WTC11 (cell line): ENCODE results near the gene MTHFD1L.

ENCODE experiments used
- FOXP1 ChIP-seq: sonication (generic); formaldehyde crosslinking; IDR thresholded peaks from 2 replicates; pipeline ENCODE4 v1.8.0; 2022; ENCODE audit warnings: missing genetic modification reagents, mild to moderate bottlenecking, moderate library complexity, borderline replicate concordance
- TF ChIP-seq, protein P1 (sequence below): sonication (generic); formaldehyde crosslinking; IDR thresholded peaks from 2 replicates; pipeline ENCODE4 v1.8.0; 2022; ENCODE audit warnings: mild to moderate bottlenecking, missing genetic modification reagents

DNA sequence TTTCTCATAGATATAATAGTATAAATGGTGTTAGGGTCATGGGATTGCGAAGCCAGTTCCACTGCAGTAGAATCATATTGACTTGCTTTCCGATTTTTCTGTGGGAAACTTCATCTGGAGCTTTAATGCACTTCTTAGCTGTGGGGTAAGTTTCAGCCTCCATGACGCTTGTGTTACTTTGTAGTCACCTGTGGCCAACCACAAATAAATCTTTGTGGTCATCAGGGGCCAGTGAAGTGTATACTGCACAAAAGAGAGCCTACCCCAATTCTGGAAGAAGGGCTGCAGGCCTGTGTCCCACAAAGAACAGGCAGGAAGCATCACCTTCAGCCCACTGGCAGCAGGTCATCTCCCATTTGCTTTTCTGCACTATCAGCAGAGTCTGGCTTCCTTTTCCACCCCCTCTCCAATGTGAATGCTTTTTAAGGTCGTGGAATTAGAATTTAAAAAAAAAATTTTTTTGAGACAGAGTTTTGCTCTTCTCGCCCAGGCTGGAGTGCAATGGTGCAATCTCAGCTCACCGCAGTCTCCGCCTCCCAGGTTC lies 32.0 kb downstream of the MTHFD1L start:
- TF ChIP-seq, protein P1, sequence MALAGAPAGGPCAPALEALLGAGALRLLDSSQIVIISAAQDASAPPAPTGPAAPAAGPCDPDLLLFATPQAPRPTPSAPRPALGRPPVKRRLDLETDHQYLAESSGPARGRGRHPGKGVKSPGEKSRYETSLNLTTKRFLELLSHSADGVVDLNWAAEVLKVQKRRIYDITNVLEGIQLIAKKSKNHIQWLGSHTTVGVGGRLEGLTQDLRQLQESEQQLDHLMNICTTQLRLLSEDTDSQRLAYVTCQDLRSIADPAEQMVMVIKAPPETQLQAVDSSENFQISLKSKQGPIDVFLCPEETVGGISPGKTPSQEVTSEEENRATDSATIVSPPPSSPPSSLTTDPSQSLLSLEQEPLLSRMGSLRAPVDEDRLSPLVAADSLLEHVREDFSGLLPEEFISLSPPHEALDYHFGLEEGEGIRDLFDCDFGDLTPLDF (CRISPR knock-in tag): no peak
- TF ChIP-seq FOXP1: no peak
